HepG2 (cell line): ENCODE data around the gene UQCR10. TPM values are rescaled to one million over a fixed set of nuclear protein-coding genes. Genes with fewer than 3 reads are reported as not detected.

Experiments used
- ARID4A ChIP-seq: sonication (generic); formaldehyde crosslinking; IDR thresholded peaks from 2 replicates; pipeline ENCODE4 v1.5.0; 2020; ENCODE audit warnings: mild to moderate bottlenecking, missing genetic modification reagents, borderline replicate concordance
- CBFB ChIP-seq: sonication (generic); formaldehyde crosslinking; IDR thresholded peaks from 2 replicates; pipeline ENCODE4 v1.4.0; 2020; ENCODE audit warnings: missing genetic modification reagents
- HOXA5 ChIP-seq: sonication (generic); formaldehyde crosslinking; IDR thresholded peaks from 2 replicates; pipeline ENCODE4 v1.4.0; 2020; ENCODE audit warnings: missing genetic modification reagents
- MEIS2 ChIP-seq: sonication (generic); formaldehyde crosslinking; IDR thresholded peaks from 2 replicates; pipeline ENCODE4 v1.9.0; 2021; ENCODE audit warnings: mild to moderate bottlenecking, missing genetic modification reagents
- NR2F6 ChIP-seq, 2 experiments: IDR thresholded peaks; 2 replicates each; pipeline ENCODE4 v1.6.1; 2016; ENCODE audit warnings: antibody characterized with exemption in 1 of 2, mild to moderate bottlenecking in 1 of 2
- PBX2 ChIP-seq: IDR thresholded peaks from 2 replicates; pipeline ENCODE4 v1.6.1; 2016; ENCODE audit warnings: control low read depth
- SALL2 ChIP-seq: sonication (generic); formaldehyde crosslinking; IDR thresholded peaks from 2 replicates; pipeline ENCODE4 v1.8.1; 2023; ENCODE audit warnings: mild to moderate bottlenecking, missing genetic modification reagents, inconsistent platforms
- SAP130 ChIP-seq: IDR thresholded peaks from 2 replicates; pipeline ENCODE4 v1.6.1; 2016; ENCODE audit warnings: low read depth
- TFAP4 ChIP-seq: sonication (generic); IDR thresholded peaks from 2 replicates; pipeline ENCODE4 v1.6.1; 2016; ENCODE audit warnings: low read depth, borderline replicate concordance
- ZEB1 ChIP-seq: IDR thresholded peaks from 2 replicates; pipeline ENCODE4 v1.6.1; 2012; ENCODE audit warnings: mild to moderate bottlenecking, low read depth, inconsistent platforms; ENCODE audit not compliant: insufficient replicate concordance
- ZFX ChIP-seq: sonication (generic); formaldehyde crosslinking; IDR thresholded peaks from 2 replicates; pipeline ENCODE4 v1.4.0; 2020; ENCODE audit warnings: mild to moderate bottlenecking, low read depth, missing genetic modification reagents, moderate library complexity
- ZNF292 ChIP-seq: sonication (generic); formaldehyde crosslinking; IDR thresholded peaks from 2 replicates; pipeline ENCODE4 v1.8.1; 2022; ENCODE audit warnings: mild to moderate bottlenecking, low read depth, missing genetic modification reagents, borderline replicate concordance
- ZNF563 ChIP-seq: sonication (generic); formaldehyde crosslinking; IDR thresholded peaks from 2 replicates; pipeline ENCODE4 v1.8.0; 2022; ENCODE audit warnings: mild to moderate bottlenecking, moderate library complexity, missing genetic modification reagents
- ZNF746 ChIP-seq: sonication (generic); formaldehyde crosslinking; IDR thresholded peaks from 2 replicates; pipeline ENCODE4 v1.8.0; 2022; ENCODE audit warnings: mild to moderate bottlenecking, missing genetic modification reagents
- polyA plus RNA-seq, 8 experiments: library from polyadenylated mRNA; depleted of rRNA in 3 of 8; stranded (reverse) in 7 of 8; unstranded in 1 of 8; fragments of >200 nt; fragmentation: Illumina TruSeq in 4 of 8; extraction: Trizol in 4 of 8; gene quantifications; 2 replicates each; pipeline versions ENCODE4 v1.2.1 to v1.2.3, GENCODE V29; 2011 to 2016; ENCODE audit warnings: low read depth in 4 of 8, missing spikeins in 1 of 8, mixed read lengths in 1 of 8; ENCODE audit not compliant: insufficient read depth in 1 of 8
- total RNA-seq, 5 experiments: library from RNA; depleted of rRNA; stranded (reverse); fragments of >200 nt; fragmentation: Illumina TruSeq; extraction: Trizol; gene quantifications; 2 replicates each; pipeline ENCODE4 v1.2.3, GENCODE V29; 2016; ENCODE audit warnings: low read depth in 1 of 5
- TF ChIP-seq, protein P1 (sequence below): sonication (generic); formaldehyde crosslinking; IDR thresholded peaks from 2 replicates; pipeline ENCODE4 v1.4.0; 2020; ENCODE audit warnings: missing genetic modification reagents
- TF ChIP-seq, protein P2 (sequence below): sonication (generic); formaldehyde crosslinking; IDR thresholded peaks from 2 replicates; pipeline ENCODE4 v1.5.0; 2020; ENCODE audit warnings: mild to moderate bottlenecking, missing genetic modification reagents

The UQCR10 gene
- total and polyA plus RNA-seq, 2 of the 13 experiments (the other 11 are each of a cell fraction or from before 2014, with no cell fraction given): 225 to 232 TPM

- TF ChIP-seq NR2F6 (IDR thresholded peaks at IDR 0.05): peak; percentile 64
- peak; percentile 72; the same call in 1 of the 2 replicates for TF ChIP-seq NR2F6 (CRISPR knock-in tag; IDR thresholded peaks at IDR 0.05)
- TF ChIP-seq ZNF746 (CRISPR knock-in tag): no peak
- TF ChIP-seq SAP130 (CRISPR knock-in tag): peak; percentile 85
- TF ChIP-seq ARID4A: peak; percentile 40; the same call in 1 of the 2 replicates
- TF ChIP-seq, protein P1, sequence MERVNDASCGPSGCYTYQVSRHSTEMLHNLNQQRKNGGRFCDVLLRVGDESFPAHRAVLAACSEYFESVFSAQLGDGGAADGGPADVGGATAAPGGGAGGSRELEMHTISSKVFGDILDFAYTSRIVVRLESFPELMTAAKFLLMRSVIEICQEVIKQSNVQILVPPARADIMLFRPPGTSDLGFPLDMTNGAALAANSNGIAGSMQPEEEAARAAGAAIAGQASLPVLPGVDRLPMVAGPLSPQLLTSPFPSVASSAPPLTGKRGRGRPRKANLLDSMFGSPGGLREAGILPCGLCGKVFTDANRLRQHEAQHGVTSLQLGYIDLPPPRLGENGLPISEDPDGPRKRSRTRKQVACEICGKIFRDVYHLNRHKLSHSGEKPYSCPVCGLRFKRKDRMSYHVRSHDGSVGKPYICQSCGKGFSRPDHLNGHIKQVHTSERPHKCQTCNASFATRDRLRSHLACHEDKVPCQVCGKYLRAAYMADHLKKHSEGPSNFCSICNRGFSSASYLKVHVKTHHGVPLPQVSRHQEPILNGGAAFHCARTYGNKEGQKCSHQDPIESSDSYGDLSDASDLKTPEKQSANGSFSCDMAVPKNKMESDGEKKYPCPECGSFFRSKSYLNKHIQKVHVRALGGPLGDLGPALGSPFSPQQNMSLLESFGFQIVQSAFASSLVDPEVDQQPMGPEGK (CRISPR knock-in tag): peak; percentile 22; the same call in 1 of the 2 replicates
- TF ChIP-seq MEIS2: peak; percentile 100
- peak; percentile 70 for TF ChIP-seq ZFX (CRISPR knock-in tag)
- TF ChIP-seq, protein P2, sequence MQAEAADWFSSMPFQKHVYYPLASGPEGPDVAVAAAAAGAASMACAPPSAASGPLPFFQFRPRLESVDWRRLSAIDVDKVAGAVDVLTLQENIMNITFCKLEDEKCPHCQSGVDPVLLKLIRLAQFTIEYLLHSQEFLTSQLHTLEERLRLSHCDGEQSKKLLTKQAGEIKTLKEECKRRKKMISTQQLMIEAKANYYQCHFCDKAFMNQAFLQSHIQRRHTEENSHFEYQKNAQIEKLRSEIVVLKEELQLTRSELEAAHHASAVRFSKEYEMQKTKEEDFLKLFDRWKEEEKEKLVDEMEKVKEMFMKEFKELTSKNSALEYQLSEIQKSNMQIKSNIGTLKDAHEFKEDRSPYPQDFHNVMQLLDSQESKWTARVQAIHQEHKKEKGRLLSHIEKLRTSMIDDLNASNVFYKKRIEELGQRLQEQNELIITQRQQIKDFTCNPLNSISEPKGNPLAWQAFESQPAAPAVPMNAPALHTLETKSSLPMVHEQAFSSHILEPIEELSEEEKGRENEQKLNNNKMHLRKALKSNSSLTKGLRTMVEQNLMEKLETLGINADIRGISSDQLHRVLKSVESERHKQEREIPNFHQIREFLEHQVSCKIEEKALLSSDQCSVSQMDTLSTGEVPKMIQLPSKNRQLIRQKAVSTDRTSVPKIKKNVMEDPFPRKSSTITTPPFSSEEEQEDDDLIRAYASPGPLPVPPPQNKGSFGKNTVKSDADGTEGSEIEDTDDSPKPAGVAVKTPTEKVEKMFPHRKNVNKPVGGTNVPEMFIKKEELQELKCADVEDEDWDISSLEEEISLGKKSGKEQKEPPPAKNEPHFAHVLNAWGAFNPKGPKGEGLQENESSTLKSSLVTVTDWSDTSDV (CRISPR knock-in tag): no peak
- peak; percentile 27 for TF ChIP-seq ZEB1
- 0 out of 2 replicates have a peak, but pooled peaks have one; percentile 47 for TF ChIP-seq CBFB (CRISPR knock-in tag)
- TF ChIP-seq SALL2 (CRISPR knock-in tag): no peak
- TF ChIP-seq ZNF563 (CRISPR knock-in tag): 0 out of 2 replicates have a peak, but pooled peaks have one; percentile 21
- peak; percentile 55; the same call in 1 of the 2 replicates for TF ChIP-seq TFAP4
- peak; percentile 41; the same call in 1 of the 2 replicates for TF ChIP-seq ZNF292
- peak; percentile 78 for TF ChIP-seq PBX2 (CRISPR knock-in tag)
- peak; percentile 99 for TF ChIP-seq HOXA5 (CRISPR knock-in tag)
Measured at GRCh38 chr22:29782061-29782845, 15.1 kb downstream of the UQCR10 start (continued).
